ENCODE measurements around the gene PCLAF. TPM values are rescaled to one million over a fixed set of nuclear protein-coding genes. Genes with fewer than 3 reads are reported as not detected.
"Not testable (repeated sequence)": the region's sequence is repeated elsewhere in the genome, so short reads cannot be mapped to it uniquely, and the experiment has no call there.

The PCLAF gene
- total and polyA plus RNA-seq, 2 donors (not counting 1 experiment from before 2014, with no cell fraction given) = 0.42 to 0.92 TPM

- DNase-seq (no peak), ATAC-seq (ENCODE audit: low read depth) (no peak)
- no peak for TF ChIP-seq CTCF (IDR thresholded peaks at IDR 0.05)
- no peak for TF ChIP-seq EZH2 (IDR thresholded peaks at IDR 0.05; ENCODE audit: borderline replicate concordance, insufficient read depth, low read depth, low read length, poor library complexity, severe bottlenecking)
- H4K20me1 ChIP-seq (ENCODE audit: control insufficient read depth, insufficient read depth, low read length, poor library complexity, severe bottlenecking) = no peaks in the 10 kb centered on the region
- intact Hi-C loops (cut with micrococcal nuclease) = no loop called here
- no peaks in the 10 kb centered on the region for H3K4me1 ChIP-seq (ENCODE audit: control insufficient read depth in 2 of 2, insufficient read depth in 2 of 2, low read length in 2 of 2)
- H3K27me3 Mint-ChIP-seq = no peaks in the 10 kb centered on the region
- WGBS (ENCODE audit: insufficient coverage) = 70% methylated on average over 3 of the region's 9 CpGs
- H3K27ac ChIP-seq (ENCODE audit: low read length in 2 of 2) = peak overlapping the region in 1 of 2 donors; percentile 13
- peak overlapping the region; percentile 62 for H3K27ac Mint-ChIP-seq
- H3K4me1 Mint-ChIP-seq = peaks cover 10% of the 10 kb centered on the region
- peaks cover 0 to 3% (median 0%) of the 10 kb centered on the region in 3 donors for H3K9me3 ChIP-seq (ENCODE audit: control extremely low read depth in 1 of 3, control insufficient read depth in 2 of 3, insufficient read depth in 1 of 3, low read length in 2 of 3)
- no peaks in the 10 kb centered on the region for H3K9me3 Mint-ChIP-seq (ENCODE audit: insufficient read depth)
- no peaks in the 10 kb centered on the region for H3K27me3 ChIP-seq (replicated peaks in 1 of 4; ENCODE audit: control extremely low read depth in 1 of 4, control insufficient read depth in 3 of 4, insufficient read depth in 4 of 4, low read length in 3 of 4)
- no peak overlapping the region for H3K9ac ChIP-seq (ENCODE audit: low read length)
- no peak overlapping the region for H3K4me3 ChIP-seq (ENCODE audit: control extremely low read depth in 1 of 5, extremely low read depth in 1 of 5, insufficient read depth in 1 of 5, low read depth in 2 of 5, low read length in 4 of 5)
- ChIA-PET POLR2A (no interaction called here), CTCF (no interaction called here)
- H3K79me2 ChIP-seq (ENCODE audit: control insufficient read depth, insufficient read depth, low read length) = peaks cover 7% of the 10 kb centered on the region
- peaks cover 0 to 2% of the 10 kb centered on the region in 2 experiments for H3K36me3 ChIP-seq (replicated peaks in 1 of 2; ENCODE audit: control extremely low read depth in 1 of 2, control insufficient read depth in 1 of 2, extremely low read depth in 1 of 2, insufficient read depth in 2 of 2, low read length in 1 of 2)
- H3K4me2 ChIP-seq (replicated peaks; ENCODE audit: low read depth, low read length, poor library complexity, severe bottlenecking) = no peak overlapping the region
- H3K4me3 Mint-ChIP-seq = no peak overlapping the region
- no peak overlapping the region for H2AFZ ChIP-seq (ENCODE audit: insufficient read depth, low read depth, low read length, poor library complexity, severe bottlenecking)
Observed at GRCh38 chr15:64333986-64334929, 47.0 kb downstream of the PCLAF start.

GRCh38 chr15:64333516-64333915 lies 47.7 kb downstream of the PCLAF start:
- WGBS (ENCODE audit: insufficient coverage) = no CpG with 5 or more reads among the region's 2 CpGs
- no peak overlapping the region for H2AFZ ChIP-seq (ENCODE audit: insufficient read depth, low read depth, low read length, poor library complexity, severe bottlenecking)
- peaks cover under 1% of the 10 kb centered on the region for H3K79me2 ChIP-seq (ENCODE audit: control insufficient read depth, insufficient read depth, low read length)
- H3K4me3 ChIP-seq (ENCODE audit: control extremely low read depth in 1 of 5, extremely low read depth in 1 of 5, insufficient read depth in 1 of 5, low read depth in 2 of 5, low read length in 4 of 5) = no peak overlapping the region
- Mint-ChIP-seq H3K9me3 (ENCODE audit: insufficient read depth) (no peaks in the 10 kb centered on the region), H3K27me3 (no peaks in the 10 kb centered on the region), H3K4me1 (peaks cover 10% of the 10 kb centered on the region), H3K4me3 (no peak overlapping the region), H3K27ac (peak overlapping the region; percentile 62)
- no peaks in the 10 kb centered on the region for H4K20me1 ChIP-seq (ENCODE audit: control insufficient read depth, insufficient read depth, low read length, poor library complexity, severe bottlenecking)
- POLR2A ChIA-PET = no interaction called here
- ATAC-seq (ENCODE audit: low read depth) (no peak), DNase-seq (no peak)
- no peak overlapping the region for H3K9ac ChIP-seq (ENCODE audit: low read length)
- TF ChIP-seq CTCF (IDR thresholded peaks at IDR 0.05) (no peak), EZH2 (IDR thresholded peaks at IDR 0.05; ENCODE audit: borderline replicate concordance, insufficient read depth, low read depth, low read length, poor library complexity, severe bottlenecking) (no peak)
- H3K4me1 ChIP-seq (ENCODE audit: control insufficient read depth in 2 of 2, insufficient read depth in 2 of 2, low read length in 2 of 2) = no peaks in the 10 kb centered on the region
- H3K36me3 ChIP-seq (replicated peaks in 1 of 2; ENCODE audit: control extremely low read depth in 1 of 2, control insufficient read depth in 1 of 2, extremely low read depth in 1 of 2, insufficient read depth in 2 of 2, low read length in 1 of 2) = peaks cover 0 to 2% of the 10 kb centered on the region in 2 experiments
- intact Hi-C loops (cut with micrococcal nuclease) = no loop called here
- H3K4me2 ChIP-seq (replicated peaks; ENCODE audit: low read depth, low read length, poor library complexity, severe bottlenecking) = no peak overlapping the region
- CTCF ChIA-PET = no interaction called here
- peaks cover 0 to 3% (median 0%) of the 10 kb centered on the region in 3 donors for H3K9me3 ChIP-seq (ENCODE audit: control extremely low read depth in 1 of 3, control insufficient read depth in 2 of 3, insufficient read depth in 1 of 3, low read length in 2 of 3)
- H3K27me3 ChIP-seq (replicated peaks in 1 of 4; ENCODE audit: control extremely low read depth in 1 of 4, control insufficient read depth in 3 of 4, insufficient read depth in 4 of 4, low read length in 3 of 4) = no peaks in the 10 kb centered on the region
- no peak overlapping the region for H3K27ac ChIP-seq (ENCODE audit: low read length in 2 of 2)

GRCh38 chr15:64331668-64332067 lies 49.6 kb downstream of the PCLAF start:
- DNase-seq; H3K36me3 ChIP-seq (replicated peaks in 1 of 2; ENCODE audit: control extremely low read depth in 1 of 2, control insufficient read depth in 1 of 2, extremely low read depth in 1 of 2, insufficient read depth in 2 of 2, low read length in 1 of 2); intact Hi-C loops (cut with micrococcal nuclease); H3K27ac Mint-ChIP-seq; H4K20me1 ChIP-seq (ENCODE audit: control insufficient read depth, insufficient read depth, low read length, poor library complexity, severe bottlenecking); H3K27ac ChIP-seq (ENCODE audit: low read length in 2 of 2); ATAC-seq (ENCODE audit: low read depth); H3K79me2 ChIP-seq (ENCODE audit: control insufficient read depth, insufficient read depth, low read length); H3K4me3 ChIP-seq (ENCODE audit: control extremely low read depth in 1 of 5, extremely low read depth in 1 of 5, insufficient read depth in 1 of 5, low read depth in 2 of 5, low read length in 4 of 5); H3K27me3 ChIP-seq (replicated peaks in 1 of 4; ENCODE audit: control extremely low read depth in 1 of 4, control insufficient read depth in 3 of 4, insufficient read depth in 4 of 4, low read length in 3 of 4); CTCF ChIA-PET; H3K4me1 ChIP-seq (ENCODE audit: control insufficient read depth in 2 of 2, insufficient read depth in 2 of 2, low read length in 2 of 2); H3K9ac ChIP-seq (ENCODE audit: low read length); H2AFZ ChIP-seq (ENCODE audit: insufficient read depth, low read depth, low read length, poor library complexity, severe bottlenecking); H3K27me3 Mint-ChIP-seq; H3K9me3 ChIP-seq (ENCODE audit: control extremely low read depth in 1 of 3, control insufficient read depth in 2 of 3, insufficient read depth in 1 of 3, low read length in 2 of 3); H3K9me3 Mint-ChIP-seq (ENCODE audit: insufficient read depth); H3K4me2 ChIP-seq (replicated peaks; ENCODE audit: low read depth, low read length, poor library complexity, severe bottlenecking); POLR2A ChIA-PET; H3K4me3 Mint-ChIP-seq: not testable (repeated sequence)
- no CpG with 5 or more reads among the region's 3 CpGs for WGBS (ENCODE audit: insufficient coverage)
- H3K4me1 Mint-ChIP-seq = peaks cover 10% of the 10 kb centered on the region

Measured in B cell (primary cell).